Keratinocyte (primary cell): ENCODE data around the gene NFATC1. TPM values are rescaled to one million over a fixed set of nuclear protein-coding genes. Genes with fewer than 3 reads are reported as not detected.

Experiments
- DNase-seq: peaks from one replicate; pipeline ENCODE4 v3.0.0-alpha.2; 2011; ENCODE audit warnings: low read depth, missing footprints, low spot score
- FAIRE-seq: peaks from 2 replicates; lab custom pipeline; 2011; peaks lifted over from hg19 to GRCh38; lab: Jason Lieb, UNC
- H2AFZ ChIP-seq: 2 replicates; pipeline ENCODE4 v1.6.0; 2012; ENCODE audit warnings: low read length, control low read depth, inconsistent platforms; ENCODE audit not compliant: control insufficient read depth
- H3K27ac ChIP-seq: 2 replicates; pipeline ENCODE4 v1.5.1; 2011; ENCODE audit warnings: low read length; ENCODE audit not compliant: control insufficient read depth, insufficient read depth
- H3K27me3 ChIP-seq: 3 replicates; pipeline ENCODE4 v1.6.0; 2011; ENCODE audit warnings: low read length; ENCODE audit not compliant: control insufficient read depth, insufficient read depth; ENCODE audit errors: extremely low read depth
- H3K36me3 ChIP-seq, 2 experiments: 2 replicates in 1 of 2; 3 replicates in 1 of 2; pipeline ENCODE4 v1.5.1; 2011; ENCODE audit warnings: low read length in 2 of 2, mild to moderate bottlenecking in 1 of 2; ENCODE audit not compliant: control insufficient read depth in 2 of 2, insufficient read depth in 2 of 2; ENCODE audit errors: extremely low read depth in 1 of 2
- H3K4me1 ChIP-seq: 3 replicates; pipeline ENCODE4 v1.5.1; 2011; ENCODE audit warnings: low read length; ENCODE audit not compliant: control insufficient read depth, insufficient read depth; ENCODE audit errors: extremely low read depth
- H3K4me2 ChIP-seq: 3 replicates; pipeline ENCODE4 v1.6.0; 2011; ENCODE audit warnings: low read depth, low read length; ENCODE audit not compliant: control insufficient read depth, insufficient read depth; ENCODE audit errors: extremely low read depth
- H3K4me3 ChIP-seq, 3 experiments: fragments of 200-600 bp in 1 of 3; sonication (generic) in 1 of 3; 2 replicates in 2 of 3; 3 replicates in 1 of 3; pipeline ENCODE4 v1.5.1; 2011 to 2016; ENCODE audit warnings: low read length in 3 of 3, mild to moderate bottlenecking in 3 of 3, control low read depth in 2 of 3, inconsistent platforms in 1 of 3, low read depth in 1 of 3, mixed read lengths in 1 of 3, mixed run types in 1 of 3, moderate library complexity in 1 of 3; ENCODE audit not compliant: control insufficient read depth in 2 of 3, insufficient read depth in 2 of 3; ENCODE audit errors: extremely low read depth in 1 of 3
- H3K79me2 ChIP-seq: 2 replicates; pipeline ENCODE4 v1.6.0; 2012; ENCODE audit warnings: low read length; ENCODE audit not compliant: control insufficient read depth, insufficient read depth
- H3K9ac ChIP-seq: 3 replicates; pipeline ENCODE4 v1.6.0; 2011; ENCODE audit warnings: low read length; ENCODE audit not compliant: control insufficient read depth, insufficient read depth; ENCODE audit errors: extremely low read depth
- H3K9me1 ChIP-seq: 3 replicates; pipeline ENCODE4 v1.6.0; 2011; ENCODE audit warnings: low read length; ENCODE audit not compliant: control insufficient read depth, insufficient read depth; ENCODE audit errors: extremely low read depth
- H3K9me3 ChIP-seq: 2 replicates; pipeline ENCODE4 v1.5.1; 2012; ENCODE audit warnings: low read depth, low read length; ENCODE audit not compliant: control insufficient read depth
- H4K20me1 ChIP-seq: 3 replicates; pipeline ENCODE4 v1.6.0; 2011; ENCODE audit warnings: low read length; ENCODE audit not compliant: control insufficient read depth, insufficient read depth; ENCODE audit errors: extremely low read depth
- EZH2 ChIP-seq: IDR thresholded peaks from one replicate; pipeline ENCODE4 v1.6.1; 2012; ENCODE audit warnings: inconsistent platforms, mild to moderate bottlenecking, low read length, moderate library complexity
- dilution Hi-C: fragments of 300-500 bp; cut with MboI; formaldehyde crosslinking; loops from one replicate; pipeline ENCODE4 v1.7.0; 2020; ENCODE audit warnings: low sequenced_read_pairs; ENCODE audit not compliant: extremely low pct_ligation_motif_present
- polyA plus RNA-seq, 5 experiments: library from polyadenylated mRNA; depleted of rRNA in 3 of 5; stranded (reverse) in 3 of 5; stranded (forward) in 1 of 5; unstranded in 1 of 5; fragments of >200 nt; gene quantifications; 1 replicate in 1 of 5; 2 replicates in 3 of 5; 3 replicates in 1 of 5; pipeline versions ENCODE4 v1.2.1 to v1.2.3, GENCODE V29; 2011 to 2012; ENCODE audit warnings: missing spikeins in 2 of 5, low read depth in 1 of 5, low replicate concordance in 1 of 5
- TF ChIP-seq, protein P1 (sequence below), 3 experiments: IDR thresholded peaks in 1 of 3; conservative IDR thresholded peaks in 1 of 3; optimal IDR thresholded peaks in 1 of 3; 2 replicates in 2 of 3; 3 replicates in 1 of 3; pipeline versions ENCODE3 to v1.5.1; 2011; ENCODE audit warnings: low read length in 3 of 3, mild to moderate bottlenecking in 3 of 3, moderate library complexity in 2 of 3, control low read depth in 1 of 3, inconsistent platforms in 1 of 3; ENCODE audit not compliant: insufficient read depth in 2 of 3; ENCODE audit errors: extremely low read depth in 1 of 3

NFATC1 gene
- polyA plus RNA-seq, 1 donor (not counting 4 experiments of a cell fraction or from before 2014, with no cell fraction given) = 0.77 TPM

DNA sequence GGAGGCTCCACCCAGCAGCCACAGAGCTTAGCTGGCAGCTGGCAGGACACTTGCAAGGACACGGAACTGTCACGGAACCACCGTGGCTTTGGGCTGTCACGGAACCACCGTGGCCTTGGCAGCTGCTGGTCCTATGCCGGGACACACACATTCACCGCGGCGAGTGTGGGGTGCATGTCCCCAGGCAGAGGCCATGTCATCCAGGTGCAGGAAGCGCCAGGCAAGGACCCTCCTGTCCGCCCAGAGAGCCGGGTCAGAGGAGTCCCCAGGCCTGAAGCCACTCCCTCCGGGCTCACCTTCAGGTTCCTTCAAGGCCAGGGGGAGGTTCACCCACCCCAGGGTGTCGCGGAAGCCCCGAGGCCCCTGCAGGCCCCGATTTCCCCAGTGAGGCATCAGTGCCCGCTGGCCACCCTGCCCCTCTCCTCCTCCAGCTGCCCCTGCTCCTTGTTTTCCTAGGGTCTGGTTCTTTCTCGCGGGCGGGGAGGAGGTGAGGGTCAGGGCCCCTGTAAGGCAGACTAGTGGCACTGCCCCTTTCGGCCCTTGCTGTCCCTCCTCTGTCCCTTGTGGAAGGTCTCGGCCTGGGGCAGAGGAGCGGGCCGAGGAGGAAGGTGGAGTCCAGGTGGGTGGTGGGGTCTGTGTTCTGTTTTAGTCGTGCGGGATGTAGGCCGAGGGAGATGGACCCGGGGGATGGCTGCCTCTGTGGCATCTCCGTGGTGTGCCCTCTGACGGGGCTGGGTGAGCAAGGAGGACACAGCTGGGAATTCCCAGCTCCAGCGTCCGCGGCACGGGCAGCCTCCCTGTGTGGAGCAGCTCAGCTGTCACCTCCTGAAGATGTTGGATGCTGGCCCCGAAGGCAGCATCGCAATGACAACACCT lies 60.6 kb downstream of the NFATC1 start:
- Histone ChIP-seq H3K4me1 (peaks cover 5% of the 10 kb centered on the region), H3K27me3 (no peaks in the 10 kb centered on the region), H3K4me3 (no peak overlapping the region), H3K9ac (no peak overlapping the region), H3K79me2 (no peaks in the 10 kb centered on the region), H4K20me1 (no peaks in the 10 kb centered on the region), H3K9me1 (no peaks in the 10 kb centered on the region), H2AFZ (no peak overlapping the region), H3K36me3 (no peaks in the 10 kb centered on the region), H3K4me2 (no peak overlapping the region), H3K27ac (no peak overlapping the region), H3K9me3 (no peaks in the 10 kb centered on the region)
- FAIRE-seq = no peak
- TF ChIP-seq, protein P1, sequence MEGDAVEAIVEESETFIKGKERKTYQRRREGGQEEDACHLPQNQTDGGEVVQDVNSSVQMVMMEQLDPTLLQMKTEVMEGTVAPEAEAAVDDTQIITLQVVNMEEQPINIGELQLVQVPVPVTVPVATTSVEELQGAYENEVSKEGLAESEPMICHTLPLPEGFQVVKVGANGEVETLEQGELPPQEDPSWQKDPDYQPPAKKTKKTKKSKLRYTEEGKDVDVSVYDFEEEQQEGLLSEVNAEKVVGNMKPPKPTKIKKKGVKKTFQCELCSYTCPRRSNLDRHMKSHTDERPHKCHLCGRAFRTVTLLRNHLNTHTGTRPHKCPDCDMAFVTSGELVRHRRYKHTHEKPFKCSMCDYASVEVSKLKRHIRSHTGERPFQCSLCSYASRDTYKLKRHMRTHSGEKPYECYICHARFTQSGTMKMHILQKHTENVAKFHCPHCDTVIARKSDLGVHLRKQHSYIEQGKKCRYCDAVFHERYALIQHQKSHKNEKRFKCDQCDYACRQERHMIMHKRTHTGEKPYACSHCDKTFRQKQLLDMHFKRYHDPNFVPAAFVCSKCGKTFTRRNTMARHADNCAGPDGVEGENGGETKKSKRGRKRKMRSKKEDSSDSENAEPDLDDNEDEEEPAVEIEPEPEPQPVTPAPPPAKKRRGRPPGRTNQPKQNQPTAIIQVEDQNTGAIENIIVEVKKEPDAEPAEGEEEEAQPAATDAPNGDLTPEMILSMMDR (optimal IDR thresholded peaks at IDR 0.05 in 1 of 3, IDR thresholded peaks at IDR 0.05 in 1 of 3, conservative IDR thresholded peaks at IDR 0.05 in 1 of 3; ENCODE audit: extremely low read depth in 1 of 3, insufficient read depth in 2 of 3, low read length in 3 of 3) = no peak
- no peak for TF ChIP-seq EZH2
- DNase-seq = no peak
- dilution Hi-C loops = no loop called here

DNA sequence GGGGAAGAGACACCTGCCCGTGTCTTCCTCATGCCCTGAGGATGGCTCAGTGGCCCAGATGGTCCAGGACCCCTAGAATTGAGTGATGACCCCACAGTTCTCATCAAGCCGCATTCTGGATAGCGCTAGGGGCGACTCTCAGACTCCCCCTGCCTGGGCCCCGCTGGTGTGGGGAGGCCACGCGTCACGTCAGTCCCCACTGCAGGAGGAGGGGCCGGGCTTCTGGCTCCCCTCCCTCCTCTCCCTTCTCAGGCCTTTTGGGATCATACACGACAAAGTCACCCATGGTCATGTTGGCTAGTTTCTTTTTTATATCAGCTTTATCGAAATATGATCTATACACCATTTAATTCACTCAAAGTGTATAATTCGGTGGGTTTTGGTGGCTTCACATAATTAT lies 61.5 kb downstream of the NFATC1 start:
- dilution Hi-C loops = no loop called here
- Histone ChIP-seq H3K27me3 (no peaks in the 10 kb centered on the region), H2AFZ (no peak overlapping the region), H3K4me2 (no peak overlapping the region), H3K79me2 (no peaks in the 10 kb centered on the region), H3K9ac (no peak overlapping the region), H3K4me3 (no peak overlapping the region), H3K36me3 (no peaks in the 10 kb centered on the region), H4K20me1 (no peaks in the 10 kb centered on the region), H3K9me1 (no peaks in the 10 kb centered on the region), H3K9me3 (no peaks in the 10 kb centered on the region), H3K27ac (no peak overlapping the region), H3K4me1 (peaks cover 5% of the 10 kb centered on the region)
- DNase-seq = no peak
- TF ChIP-seq EZH2 = no peak
- TF ChIP-seq, protein P1 (optimal IDR thresholded peaks at IDR 0.05 in 1 of 3, IDR thresholded peaks at IDR 0.05 in 1 of 3, conservative IDR thresholded peaks at IDR 0.05 in 1 of 3; ENCODE audit: extremely low read depth in 1 of 3, insufficient read depth in 2 of 3, low read length in 3 of 3) = no peak
- FAIRE-seq = no peak
